Peyer's patch (tissue), 4 donors: ENCODE data around the gene TINCR. TPM values are rescaled to one million over a fixed set of nuclear protein-coding genes. Genes with fewer than 3 reads are reported as not detected.
A peak's percentile ranks its signal among the peaks of the same experiment; 100 is the strongest.
"Not testable (repeated sequence)": the region's sequence is repeated elsewhere in the genome, so short reads cannot be mapped to it uniquely, and the experiment has no call there.

Experiments
- DNase-seq, 3 donors: peaks; one replicate each; pipeline ENCODE4 v3.0.0-alpha.2; 2017 to 2019
- H3K27ac ChIP-seq, 4 donors: fragments of 200-600 bp; sonication (generic); one replicate each; pipeline ENCODE4 v1.5.1; 2016 to 2019
- H3K27me3 ChIP-seq, 2 donors: fragments of 200-600 bp; sonication (generic); one replicate each; pipeline ENCODE4 v1.5.1; 2019
- H3K36me3 ChIP-seq, 3 donors: fragments of 200-600 bp; sonication (generic); one replicate each; pipeline ENCODE4 v1.5.1; 2016 to 2019
- H3K4me1 ChIP-seq, 4 donors: fragments of 200-600 bp; sonication (generic); one replicate each; pipeline ENCODE4 v1.5.1; 2016 to 2019
- H3K4me3 ChIP-seq, 4 donors: fragments of 200-600 bp; sonication (generic); 1 replicate in 3 of 4; 2 replicates in 1 of 4; pipeline ENCODE4 v1.5.1; 2016 to 2019; ENCODE audit warnings: mild to moderate bottlenecking in 1 of 4
- H3K9me3 ChIP-seq, 4 donors: fragments of 200-600 bp; sonication (generic); one replicate each; pipeline ENCODE4 v1.5.1; 2016 to 2019; ENCODE audit warnings: mild to moderate bottlenecking in 1 of 4
- CTCF ChIP-seq, 6 experiments: fragments of 450-650 bp in 4 of 6; fragments of 200-600 bp in 2 of 6; sonication (generic) in 1 of 6; IDR thresholded peaks; one replicate each; pipeline ENCODE4 v1.5.1; 2017 to 2019; ENCODE audit warnings: antibody characterized with exemption in 6 of 6, mild to moderate bottlenecking in 3 of 6, moderate library complexity in 1 of 6
- POLR2A ChIP-seq, 2 donors: fragments of 450-650 bp; IDR thresholded peaks; one replicate each; pipeline ENCODE4 v1.5.1; 2017; ENCODE audit warnings: antibody characterized with exemption in 2 of 2, mild to moderate bottlenecking in 2 of 2, moderate library complexity in 2 of 2
- total RNA-seq, 4 donors: library from RNA; depleted of rRNA; stranded (reverse); fragments of >200 nt; gene quantifications; one replicate each; pipeline ENCODE4 v1.1.0, GENCODE V29; 2016

The TINCR gene
- 1 to 10 TPM in 2 of 4 donors, under 1 TPM in 1, not detected in 1; 0.67 to 2.6 (median 1.2) TPM for total RNA-seq

DNA sequence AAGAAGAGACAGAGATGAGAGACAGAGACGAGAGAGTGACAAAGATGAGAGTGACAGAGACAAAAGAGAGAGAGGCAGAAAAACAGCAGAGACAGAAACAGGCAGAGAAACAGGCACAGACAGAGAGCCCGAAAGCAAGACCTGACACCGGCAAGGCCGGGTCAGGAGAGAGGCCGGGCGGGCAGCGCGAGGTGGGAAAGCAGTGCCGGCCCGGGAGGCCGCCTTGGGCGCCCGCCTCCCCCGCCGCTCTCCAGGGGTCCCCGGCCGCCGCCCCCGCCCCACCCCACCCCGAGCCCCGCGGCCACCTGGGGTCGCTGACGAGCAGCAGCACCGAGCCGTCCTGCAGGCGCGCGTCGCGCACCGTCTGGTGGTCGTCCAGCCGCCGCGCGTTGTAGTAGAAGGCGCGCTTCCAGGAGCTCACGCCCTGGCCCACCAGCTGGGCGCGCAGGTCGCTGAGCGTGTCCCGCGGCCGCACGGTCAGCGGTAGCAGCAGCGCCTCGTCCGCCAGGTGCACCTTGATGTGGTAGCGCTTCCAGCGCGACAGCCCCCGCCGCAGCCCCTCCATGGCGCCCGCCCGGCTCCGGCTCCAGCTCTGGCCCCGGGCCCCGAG, at the start of gene TINCR:
TSS of gene TINCR (minus strand) at position 594 of the 610 bp plus-strand sequence.
- H3K27ac ChIP-seq: no peak within 1 kb of the TSS
- peaks cover 0 to 6% of the 10 kb centered on the region in 2 donors for H3K27me3 ChIP-seq
- H3K4me1 ChIP-seq: no peaks in the 10 kb centered on the region
- no peak for DNase-seq
- H3K9me3 ChIP-seq: no peaks in the 10 kb centered on the region
- TF ChIP-seq CTCF (IDR thresholded peaks at IDR 0.05): no peak
- no peak for TF ChIP-seq POLR2A (IDR thresholded peaks at IDR 0.05)
- H3K4me3 ChIP-seq: peak within 1 kb of the TSS in 2 of 4 donors; percentile 39 to 45
- H3K36me3 ChIP-seq: no peaks in the 10 kb centered on the region

GRCh38 chr19:5617080-5617479, 49.3 kb upstream of the TINCR start:
- Histone ChIP-seq H3K27me3 (no peaks in the 10 kb centered on the region), H3K27ac (no peak overlapping the region), H3K4me1 (peaks cover 0 to 23% (median 10%) of the 10 kb centered on the region in 4 donors), H3K9me3 (no peaks in the 10 kb centered on the region), H3K4me3 (no peak overlapping the region), H3K36me3 (peaks cover 0 to 74% (median 6%) of the 10 kb centered on the region in 3 donors)
- DNase-seq: no peak
- TF ChIP-seq POLR2A (IDR thresholded peaks at IDR 0.05): no peak
- no peak for TF ChIP-seq CTCF (IDR thresholded peaks at IDR 0.05)

GRCh38 chr19:5615756-5616327, 48.1 kb upstream of the TINCR start:
- TF ChIP-seq CTCF (IDR thresholded peaks at IDR 0.05): no peak
- no peak for TF ChIP-seq POLR2A (IDR thresholded peaks at IDR 0.05)
- Histone ChIP-seq H3K36me3 (peaks cover 0 to 78% (median 6%) of the 10 kb centered on the region in 3 donors), H3K27me3 (no peaks in the 10 kb centered on the region), H3K4me3 (no peak overlapping the region), H3K4me1 (peaks cover 0 to 16% (median 3%) of the 10 kb centered on the region in 4 donors), H3K27ac (no peak overlapping the region), H3K9me3 (no peaks in the 10 kb centered on the region)
- DNase-seq: no peak

DNA sequence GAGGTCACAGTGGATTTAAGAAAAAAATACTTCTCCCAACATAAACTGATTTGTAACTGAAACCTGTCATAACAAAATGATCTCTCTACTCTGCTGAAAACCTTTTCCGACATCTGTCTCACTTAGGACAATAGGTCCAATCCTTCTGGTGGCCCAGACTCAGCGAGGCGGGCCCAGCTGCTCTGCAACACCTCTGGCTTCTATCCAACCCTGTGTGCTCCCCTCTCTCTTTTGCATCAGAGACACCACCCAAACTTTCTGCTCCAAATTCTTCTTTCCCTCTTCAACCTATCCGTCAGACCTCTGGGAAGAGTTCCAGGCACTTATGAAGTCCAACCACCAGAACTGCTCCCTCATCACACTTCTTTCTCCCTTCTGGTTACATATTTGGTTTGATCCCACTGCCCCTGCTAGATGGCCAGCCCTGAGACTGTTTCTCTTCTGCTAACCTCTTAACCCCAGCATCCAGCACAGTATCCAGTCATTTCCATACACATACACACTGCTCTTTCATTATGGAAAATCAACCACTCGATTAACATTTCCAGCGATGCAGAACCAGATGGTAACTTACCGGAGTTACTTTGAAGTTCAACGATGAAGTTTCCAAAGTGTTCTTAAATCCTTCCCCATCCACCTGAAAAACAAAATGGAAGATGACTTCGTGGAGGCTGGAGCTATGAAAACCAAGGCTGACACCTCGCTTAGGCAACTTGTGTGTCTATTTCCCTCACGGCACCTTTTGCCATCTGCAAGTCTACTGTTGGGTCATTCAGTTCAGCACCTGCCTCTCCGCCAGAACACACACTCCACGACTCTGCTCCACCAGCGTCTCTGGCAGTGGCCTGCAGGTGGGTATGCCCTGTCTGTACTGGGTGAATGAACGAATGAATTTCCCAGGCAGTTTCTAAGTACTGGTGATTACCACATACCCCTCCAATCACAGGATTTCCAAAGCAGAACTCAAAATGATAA, 45.4 kb upstream of the TINCR start:
- Histone ChIP-seq H3K27me3 (no peaks in the 10 kb centered on the region), H3K36me3 (peaks cover 0 to 88% (median 6%) of the 10 kb centered on the region in 3 donors), H3K4me1 (no peaks in the 10 kb centered on the region), H3K4me3 (no peak overlapping the region), H3K27ac (no peak overlapping the region), H3K9me3 (no peaks in the 10 kb centered on the region)
- TF ChIP-seq CTCF (IDR thresholded peaks at IDR 0.05): no peak
- TF ChIP-seq POLR2A (IDR thresholded peaks at IDR 0.05): no peak
- no peak for DNase-seq

DNA sequence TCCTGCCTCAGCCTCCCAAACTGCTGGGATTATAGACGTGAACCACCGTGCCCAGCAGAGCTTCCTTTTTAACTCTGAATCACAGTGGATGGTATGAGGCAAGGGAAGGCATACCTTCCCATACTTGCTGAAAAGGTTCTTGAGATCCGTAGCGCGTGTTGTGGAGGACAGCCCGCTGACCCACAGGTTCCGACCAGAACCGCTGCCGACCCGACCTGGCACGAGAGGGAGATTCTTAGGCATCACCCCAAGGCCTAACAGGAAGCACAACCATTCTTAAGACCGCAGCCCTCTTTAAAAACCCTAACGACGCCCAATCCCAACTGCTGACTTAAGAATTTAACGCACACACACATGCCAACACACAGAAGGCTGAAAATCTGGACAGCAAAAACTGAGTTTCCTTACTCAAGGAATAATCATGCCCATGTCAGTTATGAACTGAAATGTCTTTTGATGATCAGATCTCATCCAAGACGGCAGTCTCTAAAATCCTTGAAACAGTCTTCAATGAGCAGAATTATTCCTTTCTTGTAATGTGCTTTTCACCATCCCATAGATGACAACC, 42.2 kb upstream of the TINCR start:
- TF ChIP-seq CTCF (IDR thresholded peaks at IDR 0.05) (no peak), POLR2A (IDR thresholded peaks at IDR 0.05) (no peak)
- Histone ChIP-seq H3K4me1 (peaks cover 0 to 9% (median 0%) of the 10 kb centered on the region in 4 donors), H3K9me3 (no peaks in the 10 kb centered on the region), H3K27me3 (no peaks in the 10 kb centered on the region), H3K27ac (no peak overlapping the region), H3K36me3 (peaks cover 0 to 91% (median 6%) of the 10 kb centered on the region in 3 donors), H3K4me3 (no peak overlapping the region)
- DNase-seq: no peak

DNA sequence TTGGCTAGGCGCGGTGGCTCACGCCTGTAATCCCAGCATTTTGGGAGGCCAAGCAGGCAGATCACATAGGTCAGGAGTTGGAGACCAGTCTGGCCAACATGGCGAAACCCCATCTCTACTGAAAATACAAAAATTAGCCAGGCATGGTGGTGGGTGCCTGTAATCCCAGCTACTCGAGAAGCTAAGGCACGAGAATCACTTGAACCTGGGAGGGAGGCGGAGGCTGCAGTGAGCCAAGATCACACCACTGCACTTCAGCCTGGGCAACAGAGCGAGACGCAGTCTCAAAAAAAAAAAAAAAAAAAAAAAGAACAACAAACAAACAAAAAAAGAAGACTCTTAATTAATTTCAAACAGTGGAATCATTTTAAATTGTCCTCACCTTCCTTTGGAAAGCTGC, 41.0 kb upstream of the TINCR start:
- H3K4me1 ChIP-seq, H3K4me3 ChIP-seq, H3K27ac ChIP-seq, H3K9me3 ChIP-seq, DNase-seq, H3K27me3 ChIP-seq: not testable (repeated sequence)
- H3K36me3 ChIP-seq: peaks cover 0 to 91% (median 0%) of the 10 kb centered on the region in 3 donors
